PC-3 (cell line): ENCODE results near the gene GPC6. TPM values are rescaled to one million over a fixed set of nuclear protein-coding genes. Genes with fewer than 3 reads are reported as not detected.
A peak's percentile ranks its signal among the peaks of the same experiment; 100 is the strongest.

Experiments
- ATAC-seq: fragments of 200-7000 bp; cut with Tn5 transposase; 2 replicates; pipeline ENCODE4 v1.9.1; 2020; ENCODE audit warnings: mild to moderate bottlenecking, moderate library complexity
- BruUV-seq: library from RNA; stranded (reverse); fragments of 400-500 nt; replicated peaks from 2 replicates; lab custom pipeline; 2021; lab: Mats Ljungman, UMichigan
- CTCF ChIA-PET: fragments of 300-600 bp; sonication (Branson Sonifier 250); formaldehyde crosslinking; loops from one replicate; lab custom pipeline; 2022; ENCODE audit warnings: antibody characterized with exemption; lab: Charles Lee
- POLR2A ChIA-PET: fragments of 300-600 bp; sonication (Branson Sonifier 250); formaldehyde crosslinking; loops from one replicate; lab custom pipeline; 2022; ENCODE audit warnings: antibody characterized with exemption; ENCODE audit not compliant: unreplicated experiment; lab: Charles Lee
- DNase-seq: peaks from one replicate; pipeline ENCODE4 v3.0.0-alpha.2; 2015
- H2AFZ ChIP-seq: fragments of 300-600 bp; sonication (generic); 2 replicates; pipeline ENCODE4 v1.6.0; 2016; ENCODE audit warnings: antibody characterized with exemption, low read length
- H3F3A ChIP-seq: fragments of 300-600 bp; sonication (generic); one replicate; pipeline ENCODE4 v1.6.0; 2017; ENCODE audit warnings: antibody characterized with exemption, low read length, control low read depth, mild to moderate bottlenecking; ENCODE audit not compliant: unreplicated experiment
- H3K27ac ChIP-seq: fragments of 300-600 bp; sonication (generic); 2 replicates; pipeline ENCODE4 v1.5.1; 2016; ENCODE audit warnings: mild to moderate bottlenecking, low read length
- H3K27me3 ChIP-seq: fragments of 300-600 bp; sonication (generic); 2 replicates; pipeline ENCODE4 v1.6.1; 2016; ENCODE audit warnings: low read length, mixed read lengths
- H3K36me3 ChIP-seq: fragments of 300-600 bp; sonication (generic); 2 replicates; pipeline ENCODE4 v1.6.1; 2016; ENCODE audit warnings: low read depth, mixed run types, low read length, mixed read lengths
- H3K4me1 ChIP-seq: fragments of 300-600 bp; sonication (generic); 2 replicates; pipeline ENCODE4 v1.5.1; 2016; ENCODE audit warnings: low read length; ENCODE audit not compliant: insufficient read depth
- H3K4me2 ChIP-seq: fragments of 300-600 bp; sonication (generic); 2 replicates; pipeline ENCODE4 v1.6.0; 2016; ENCODE audit warnings: low read length
- H3K4me3 ChIP-seq: fragments of 300-600 bp; sonication (generic); 2 replicates; pipeline ENCODE4 v1.5.1; 2016; ENCODE audit warnings: mild to moderate bottlenecking, low read length, mixed read lengths
- H3K79me2 ChIP-seq: fragments of 300-600 bp; sonication (generic); 2 replicates; pipeline ENCODE4 v1.6.1; 2017; ENCODE audit warnings: low read length, mixed read lengths
- H3K9ac ChIP-seq: fragments of 300-600 bp; sonication (generic); 2 replicates; pipeline ENCODE4 v1.6.0; 2016; ENCODE audit warnings: mild to moderate bottlenecking, low read length
- H3K9me2 ChIP-seq: fragments of 300-600 bp; sonication (generic); replicated peaks from 2 replicates; pipeline ENCODE4 v1.6.1; 2016; ENCODE audit warnings: mixed run types, low read length, mixed read lengths
- H3K9me3 ChIP-seq: fragments of 300-600 bp; sonication (generic); 2 replicates; pipeline ENCODE4 v1.6.1; 2016; ENCODE audit warnings: low read length, mixed read lengths
- H4K20me1 ChIP-seq: fragments of 300-600 bp; sonication (generic); 2 replicates; pipeline ENCODE4 v1.6.1; 2016; ENCODE audit warnings: low read length, mixed read lengths
- CTCF ChIP-seq: fragments of 300-600 bp; sonication (generic); conservative IDR thresholded peaks from 2 replicates; pipeline ENCODE4 v1.5.1; 2017; ENCODE audit warnings: antibody characterized with exemption, low read depth, mild to moderate bottlenecking, low read length
- EZH2 ChIP-seq: fragments of 300-600 bp; sonication (generic); IDR thresholded peaks from one replicate; pipeline ENCODE4 v1.6.1; 2017; ENCODE audit warnings: antibody characterized with exemption, mild to moderate bottlenecking, low read length; ENCODE audit not compliant: unreplicated experiment
- EZH2phosphoT487 ChIP-seq: fragments of 300-600 bp; sonication (generic); IDR thresholded peaks from 2 replicates; pipeline ENCODE4 v1.6.1; 2018; ENCODE audit warnings: mild to moderate bottlenecking, antibody characterized with exemption, low read length, borderline replicate concordance
- intact Hi-C: fragments of 100-400 bp; cut with micrococcal nuclease; formaldehyde crosslinking; loops from 2 replicates; pipeline ENCODE4 v1.9.0; 2023
- total RNA-seq: library from RNA; depleted of rRNA; stranded (reverse); fragments of >200 nt; gene quantifications from 2 replicates; pipeline ENCODE4 v1.2.3, GENCODE V29; 2014

GPC6 gene
- total RNA-seq, 1 experiment from 2014 or later, result 3.5 TPM

- H3K4me1 ChIP-seq, result peaks cover 24% of the 10 kb centered on the region
- no TSS peak for BruUV-seq
- POLR2A ChIA-PET, result no interaction called here
These were observed 504.2 kb downstream of the GPC6 start for GRCh38 chr13:93730780-93731179.

GRCh38 chr13:93732186-93732585 is 505.6 kb downstream of the GPC6 start:
- no peak overlapping the region for H2AFZ ChIP-seq
- H3K27me3 ChIP-seq, result no peaks in the 10 kb centered on the region
- H3K4me2 ChIP-seq, result no peak overlapping the region
- intact Hi-C loops, result no loop called here
- H3K79me2 ChIP-seq, result no peaks in the 10 kb centered on the region
- no peaks in the 10 kb centered on the region for H3K36me3 ChIP-seq
- no peak overlapping the region for H3K27ac ChIP-seq
- H3K9me2 ChIP-seq, result no peaks in the 10 kb centered on the region
- H3F3A ChIP-seq, result peaks cover 4% of the 10 kb centered on the region
- H3K4me3 ChIP-seq, result no peak overlapping the region
- no peaks in the 10 kb centered on the region for H3K9me3 ChIP-seq
- POLR2A ChIA-PET, result no interaction called here
- TF ChIP-seq EZH2phosphoT487, result no peak
- TF ChIP-seq EZH2, result no peak
- no peak for TF ChIP-seq CTCF
- DNase-seq, result no peak
- no peak for ATAC-seq
- CTCF ChIA-PET, result interaction anchor here (0.5 kb wide), 1 partner anchor 223 kb away, joined by 3 read pairs; no protein-coding TSS in a partner anchor
- peaks cover 22% of the 10 kb centered on the region for H3K4me1 ChIP-seq
- no peak overlapping the region for H3K9ac ChIP-seq
- no peaks in the 10 kb centered on the region for H4K20me1 ChIP-seq
- no TSS peak for BruUV-seq

More at GRCh38 chr13:93730780-93731179, 504.2 kb downstream of the GPC6 start:
- no peak overlapping the region for H3K4me3 ChIP-seq
- no peak overlapping the region for H3K9ac ChIP-seq
- H3K36me3 ChIP-seq, result no peaks in the 10 kb centered on the region
- no peak overlapping the region for H3K27ac ChIP-seq
- H3K79me2 ChIP-seq, result no peaks in the 10 kb centered on the region
- intact Hi-C loops, result no loop called here
- peaks cover 4% of the 10 kb centered on the region for H3F3A ChIP-seq
- no peak overlapping the region for H2AFZ ChIP-seq
- no peaks in the 10 kb centered on the region for H3K27me3 ChIP-seq
- DNase-seq (peak; percentile 47), ATAC-seq (peak; percentile 18; the same call in 1 of the 2 replicates)
- H4K20me1 ChIP-seq, result no peaks in the 10 kb centered on the region
- TF ChIP-seq EZH2phosphoT487, result no peak
- H3K4me2 ChIP-seq, result 0 out of 2 replicates have a peak overlapping the region, but pooled peaks have one; percentile 22
- H3K9me3 ChIP-seq, result no peaks in the 10 kb centered on the region
- H3K9me2 ChIP-seq, result no peaks in the 10 kb centered on the region
- CTCF ChIA-PET, result no interaction called here

GRCh38 chr13:93736081-93736480 is 509.5 kb downstream of the GPC6 start:
- ChIA-PET CTCF (no interaction called here), POLR2A (no interaction called here)
- no peak overlapping the region for H3K4me3 ChIP-seq
- intact Hi-C loops, result no loop called here
- BruUV-seq, result no TSS peak
- DNase-seq (peak; percentile 44), ATAC-seq (peak; percentile 31)
- H3K27me3 ChIP-seq, result no peaks in the 10 kb centered on the region
- H3K79me2 ChIP-seq, result no peaks in the 10 kb centered on the region
- H3K36me3 ChIP-seq, result no peaks in the 10 kb centered on the region
- no peaks in the 10 kb centered on the region for H3F3A ChIP-seq
- H2AFZ ChIP-seq, result no peak overlapping the region
- peak overlapping the region; percentile 8; the same call in 1 of the 2 replicates for H3K27ac ChIP-seq
- no peaks in the 10 kb centered on the region for H3K9me3 ChIP-seq
- H3K4me2 ChIP-seq, result no peak overlapping the region
- no peak overlapping the region for H3K9ac ChIP-seq
- TF ChIP-seq CTCF, result no peak
- TF ChIP-seq EZH2phosphoT487, result no peak
- no peak for TF ChIP-seq EZH2
- H3K9me2 ChIP-seq, result no peaks in the 10 kb centered on the region
- no peaks in the 10 kb centered on the region for H4K20me1 ChIP-seq
- H3K4me1 ChIP-seq, result peaks cover 9% of the 10 kb centered on the region
